H1 (cell line): ENCODE measurements around the gene SLC25A26. TPM values are rescaled to one million over a fixed set of nuclear protein-coding genes. Genes with fewer than 3 reads are reported as not detected.

Experiments
- CTCF ChIA-PET: fragments of 300-600 bp; sonication (Branson Sonifier 250); formaldehyde crosslinking; loops from one replicate; lab custom pipeline; 2021; ENCODE audit not compliant: partially characterized antibody; lab: Charles Lee
- POLR2A ChIA-PET: fragments of 300-600 bp; sonication (Branson Sonifier 250); formaldehyde crosslinking; loops from one replicate; lab custom pipeline; 2021; ENCODE audit warnings: inconsistent platforms; ENCODE audit not compliant: partially characterized antibody; lab: Charles Lee
- DNase-seq, 2 experiments: peaks; one replicate each; pipeline versions ENCODE4 v3.0.0 to v3.0.0-alpha.2; 2010 to 2022; ENCODE audit warnings: low spot score in 2 of 2, low read depth in 1 of 2, mixed read lengths in 1 of 2
- FAIRE-seq: peaks from 2 replicates; lab custom pipeline; 2011; peaks lifted over from hg19 to GRCh38; lab: Jason Lieb, UNC
- H2AFZ ChIP-seq: 2 replicates; pipeline ENCODE4 v1.8.1; 2012; ENCODE audit warnings: low read length, inconsistent platforms
- H2AK5ac ChIP-seq: 2 replicates; pipeline ENCODE4 v1.6.1; 2013; ENCODE audit warnings: low read depth, low read length
- H2BK120ac ChIP-seq: replicated peaks from 2 replicates; pipeline ENCODE3; 2013; ENCODE audit warnings: low read depth, low read length, inconsistent platforms
- H2BK12ac ChIP-seq: 2 replicates; pipeline ENCODE4 v1.6.1; 2013; ENCODE audit warnings: low read depth, low read length
- H2BK15ac ChIP-seq: 2 replicates; pipeline ENCODE4 v1.6.1; 2013; ENCODE audit warnings: low read length
- H2BK20ac ChIP-seq: 2 replicates; pipeline ENCODE4 v1.6.1; 2013; ENCODE audit warnings: low read length
- H2BK5ac ChIP-seq: 2 replicates; pipeline ENCODE4 v1.6.1; 2013; ENCODE audit warnings: low read depth, low read length
- H3K14ac ChIP-seq: 2 replicates; pipeline ENCODE4 v1.6.1; 2013; ENCODE audit warnings: inconsistent platforms; ENCODE audit not compliant: insufficient read length
- H3K18ac ChIP-seq: 2 replicates; pipeline ENCODE4 v1.6.1; 2013; ENCODE audit warnings: low read length; ENCODE audit errors: extremely low read depth
- H3K23ac ChIP-seq: 2 replicates; pipeline ENCODE4 v1.6.1; 2013; ENCODE audit warnings: inconsistent platforms; ENCODE audit not compliant: insufficient read length
- H3K23me2 ChIP-seq: 2 replicates; pipeline ENCODE4 v1.6.1; 2013; ENCODE audit warnings: low read depth, low read length
- H3K27ac ChIP-seq: 2 replicates; pipeline ENCODE4 v1.6.1; 2011; ENCODE audit warnings: low read depth, low read length, inconsistent platforms
- H3K27me3 ChIP-seq, 4 experiments: replicated peaks in 1 of 4; 1 replicate in 1 of 4; 2 replicates in 3 of 4; pipeline versions ENCODE4 v1.6.1 to v1.8.1; 2011 to 2013; ENCODE audit warnings: low read length in 3 of 4, mild to moderate bottlenecking in 3 of 4, inconsistent platforms in 2 of 4, mixed read lengths in 2 of 4, moderate library complexity in 1 of 4; ENCODE audit not compliant: control insufficient read depth in 3 of 4, insufficient read depth in 3 of 4; ENCODE audit errors: extremely low read depth in 1 of 4
- H3K36me3 ChIP-seq, 4 experiments: 2 replicates each; pipeline versions ENCODE4 v1.6.1 to v1.8.1; 2011 to 2013; ENCODE audit warnings: mild to moderate bottlenecking in 4 of 4, low read length in 3 of 4, moderate library complexity in 2 of 4, control low read depth in 1 of 4, inconsistent platforms in 1 of 4; ENCODE audit not compliant: insufficient read depth in 4 of 4, control insufficient read depth in 2 of 4
- H3K4ac ChIP-seq: replicated peaks from 2 replicates; pipeline ENCODE3; 2013; ENCODE audit warnings: low read length, low read depth, mixed read lengths, inconsistent platforms; ENCODE audit not compliant: insufficient read length
- H3K4me1 ChIP-seq, 4 experiments: replicated peaks in 1 of 4; 1 replicate in 1 of 4; 2 replicates in 3 of 4; pipeline versions ENCODE4 v1.6.1 to v1.8.1; 2011 to 2013; ENCODE audit warnings: low read length in 3 of 4, inconsistent platforms in 2 of 4, mixed read lengths in 1 of 4; ENCODE audit not compliant: insufficient read depth in 4 of 4, control insufficient read depth in 3 of 4
- H3K4me2 ChIP-seq, 2 experiments: 2 replicates each; pipeline versions ENCODE4 v1.6.1 to v1.8.1; 2011 to 2013; ENCODE audit warnings: low read depth in 2 of 2, low read length in 2 of 2, control low read depth in 1 of 2, inconsistent platforms in 1 of 2, mild to moderate bottlenecking in 1 of 2; ENCODE audit not compliant: insufficient read depth in 1 of 2
- H3K4me3 ChIP-seq, 4 experiments: fragments of 200-600, 300-600 bp in 1 of 4; sonication (generic), shearing (Covaris generic), sonication (Bioruptor Twin) in 1 of 4; 2 replicates each; pipeline versions ENCODE4 v1.5.1 to v1.8.1; 2011 to 2016; ENCODE audit warnings: low read length in 4 of 4, low read depth in 3 of 4, control low read depth in 2 of 4, inconsistent platforms in 2 of 4, mild to moderate bottlenecking in 2 of 4, mixed read lengths in 1 of 4, moderate library complexity in 1 of 4; ENCODE audit not compliant: insufficient read depth in 2 of 4; ENCODE audit errors: extremely low read depth in 1 of 4
- H3K56ac ChIP-seq: replicated peaks from 2 replicates; pipeline ENCODE3; 2013; ENCODE audit warnings: low read depth, mild to moderate bottlenecking, mixed read lengths, low read length, inconsistent platforms; ENCODE audit not compliant: insufficient read length
- H3K79me1 ChIP-seq: 2 replicates; pipeline ENCODE4 v1.6.1; 2013; ENCODE audit warnings: low read depth, low read length, control low read depth
- H3K79me2 ChIP-seq, 2 experiments: 2 replicates each; pipeline versions ENCODE4 v1.6.1 to v1.8.1; 2012 to 2013; ENCODE audit warnings: low read length in 2 of 2, mild to moderate bottlenecking in 2 of 2, inconsistent platforms in 1 of 2; ENCODE audit not compliant: insufficient read depth in 2 of 2, control insufficient read depth in 1 of 2
- H3K9ac ChIP-seq, 4 experiments: replicated peaks in 1 of 4; 1 replicate in 1 of 4; 2 replicates in 3 of 4; pipeline versions ENCODE4 v1.6.1 to v1.8.1; 2011 to 2013; ENCODE audit warnings: low read depth in 3 of 4, low read length in 3 of 4, control low read depth in 2 of 4, mild to moderate bottlenecking in 2 of 4, moderate library complexity in 2 of 4, inconsistent platforms in 1 of 4; ENCODE audit errors: extremely low read depth in 1 of 4
- H3K9me3 ChIP-seq, 2 experiments: 2 replicates each; pipeline versions ENCODE4 v1.6.1 to v1.8.1; 2012 to 2013; ENCODE audit warnings: mild to moderate bottlenecking in 2 of 2, moderate library complexity in 2 of 2, control low read depth in 1 of 2, inconsistent platforms in 1 of 2, low read depth in 1 of 2, low read length in 1 of 2, mixed read lengths in 1 of 2; ENCODE audit not compliant: insufficient read depth in 2 of 2
- H4K20me1 ChIP-seq, 2 experiments: replicated peaks in 1 of 2; 2 replicates each; pipeline versions ENCODE3 to v1.8.1; 2011 to 2013; ENCODE audit warnings: inconsistent platforms in 2 of 2, low read length in 2 of 2, mild to moderate bottlenecking in 1 of 2; ENCODE audit not compliant: insufficient read depth in 2 of 2, control insufficient read depth in 1 of 2
- H4K5ac ChIP-seq: 2 replicates; pipeline ENCODE4 v1.6.1; 2013; ENCODE audit warnings: low read length, low read depth, mixed read lengths, inconsistent platforms; ENCODE audit not compliant: insufficient read length
- H4K8ac ChIP-seq: 2 replicates; pipeline ENCODE4 v1.8.0; 2013; ENCODE audit warnings: mild to moderate bottlenecking, moderate library complexity, low read length, inconsistent platforms; ENCODE audit not compliant: insufficient read depth; ENCODE audit errors: extremely low read depth
- H4K91ac ChIP-seq: replicated peaks from 2 replicates; pipeline ENCODE3; 2013; ENCODE audit warnings: low read length, mixed read lengths, inconsistent platforms; ENCODE audit not compliant: insufficient read length
- EP300 ChIP-seq, 2 experiments: IDR thresholded peaks; 1 replicate in 1 of 2; 2 replicates in 1 of 2; pipeline ENCODE4 v1.6.1; 2011 to 2012; ENCODE audit warnings: low read depth in 2 of 2, low read length in 2 of 2, mild to moderate bottlenecking in 2 of 2, borderline replicate concordance in 1 of 2, inconsistent platforms in 1 of 2, moderate library complexity in 1 of 2
- EZH2 ChIP-seq: fragments of 200-600 bp; sonication (generic); IDR thresholded peaks from 2 replicates; pipeline ENCODE4 v1.7.1; 2012; ENCODE audit warnings: low read depth, mild to moderate bottlenecking, moderate library complexity, low read length, inconsistent platforms; ENCODE audit not compliant: severe bottlenecking
- RNF2 ChIP-seq: fragments of 200-900, 300-1000 bp; sonication (generic); IDR thresholded peaks from 2 replicates; pipeline ENCODE4 v1.7.1; 2016; ENCODE audit warnings: borderline replicate concordance, low read depth, mild to moderate bottlenecking, antibody characterized with exemption, low read length; ENCODE audit not compliant: poor library complexity, severe bottlenecking; ENCODE audit errors: missing control alignments
- SRF ChIP-seq: IDR thresholded peaks from 2 replicates; pipeline ENCODE4 v1.6.1; 2011; ENCODE audit warnings: mild to moderate bottlenecking, low read depth, low read length, moderate library complexity
- TAF7 ChIP-seq: optimal IDR thresholded peaks from 2 replicates; pipeline ENCODE3; 2011; ENCODE audit warnings: low read depth, mild to moderate bottlenecking, inconsistent platforms, low read length, moderate library complexity, borderline replicate concordance
- ZNF274 ChIP-seq: IDR thresholded peaks from 2 replicates; pipeline ENCODE4 v1.7.0; 2012; ENCODE audit warnings: low read length, borderline replicate concordance; ENCODE audit errors: extremely low read depth
- WGBS, 2 experiments: shearing (Covaris generic) in 1 of 2; methylation state at CpG; one replicate each; pipeline versions ENCODE4 v1.1.6 to v1.1.7; 2013 to 2015; ENCODE audit warnings: low lambda C conversion rate in 2 of 2, mixed read lengths in 2 of 2, inconsistent platforms in 1 of 2, low coverage in 1 of 2, missing lambda C conversion rate in 1 of 2; ENCODE audit not compliant: insufficient replicate concordance in 2 of 2, insufficient coverage in 1 of 2, insufficient read length in 1 of 2; ENCODE audit errors: extremely low coverage in 1 of 2, missing lambda C conversion rate in 1 of 2; 5-methylcytosine and 5-hydroxymethylcytosine counted together
- polyA plus RNA-seq, 7 experiments: library from polyadenylated mRNA; depleted of rRNA in 3 of 7; stranded (reverse) in 5 of 7; unstranded in 2 of 7; fragments of >200 nt in 5 of 7; fragments of 200-250 nt in 2 of 7; gene quantifications; 1 replicate in 5 of 7; 2 replicates in 1 of 7; 4 replicates in 1 of 7; pipeline versions ENCODE4 v1.2.1 to v1.2.3, GENCODE V29; 2011 to 2013; ENCODE audit warnings: missing spikeins in 2 of 7, mixed read lengths in 2 of 7
- total RNA-seq: library from RNA; stranded (reverse); fragmentation: NEBNext Ultra II Directional; extraction: Animal tissue kit (Norgen Biotek cat#: 25700); gene quantifications from 2 replicates; pipeline ENCODE4 v1.2.1, GENCODE V29; 2021
- TF ChIP-seq, protein P1 (sequence below), 3 experiments: IDR thresholded peaks; 1 replicate in 2 of 3; 2 replicates in 1 of 3; pipeline versions ENCODE4 v1.5.1 to v1.6.1; 2011; ENCODE audit warnings: low read length in 3 of 3, mild to moderate bottlenecking in 3 of 3, inconsistent platforms in 2 of 3, low read depth in 1 of 3, moderate library complexity in 1 of 3; ENCODE audit not compliant: insufficient read depth in 1 of 3; ENCODE audit errors: control extremely low read depth in 1 of 3

Gene SLC25A26
- total and polyA plus RNA-seq, 2 of the 8 experiments (the other 6 are each of a cell fraction or from before 2014, with no cell fraction given): 30.0 to 37.0 TPM

DNA sequence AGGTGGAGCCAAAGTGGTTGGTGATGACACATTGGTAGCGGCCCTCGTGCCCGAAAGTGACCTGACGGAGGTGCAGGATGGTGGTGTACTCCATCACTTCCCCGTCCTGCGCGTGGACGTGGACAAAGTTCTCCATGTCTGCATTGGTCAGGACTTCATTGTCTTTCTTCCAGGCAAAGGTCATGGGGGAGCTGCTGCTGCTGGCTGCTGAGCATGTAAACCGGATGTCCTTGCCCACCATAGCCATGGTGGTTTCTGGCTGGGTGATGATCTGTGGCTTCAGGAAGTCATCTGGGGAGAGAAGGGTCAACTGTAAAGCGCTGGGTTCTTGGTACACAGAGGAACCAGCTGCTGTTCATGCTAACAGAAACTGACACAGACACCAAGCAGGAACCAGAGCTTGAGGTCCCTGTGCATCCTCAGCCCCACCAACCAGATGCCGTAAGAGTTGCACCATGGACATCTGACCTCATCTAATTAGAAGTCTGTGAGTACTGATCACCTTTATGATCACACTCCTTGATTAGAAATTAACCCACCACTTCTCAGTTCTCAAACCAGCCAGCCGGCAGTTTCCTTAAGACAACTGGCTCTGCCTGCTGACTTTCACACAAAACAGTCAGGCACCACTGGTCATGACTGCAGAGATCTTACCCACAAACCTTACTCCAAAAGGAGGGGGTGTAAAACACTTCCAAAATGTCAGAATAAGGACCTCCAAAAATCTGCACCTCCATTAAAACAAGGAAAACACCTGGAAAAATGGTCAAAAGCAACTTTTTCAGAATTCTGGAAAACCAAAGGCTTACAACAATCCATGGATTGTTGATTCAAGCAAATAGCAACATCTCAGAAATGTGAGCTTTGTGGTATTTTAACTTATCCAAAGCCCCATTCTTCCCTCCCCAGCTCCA, 165.5 kb downstream of the SLC25A26 start:
- H4K8ac ChIP-seq: no peak overlapping the region
- ChIA-PET CTCF (interaction anchor here (1.3 to 1.7 kb wide), 3 partner anchors 8 to 21 kb away, joined by 6 to 9 read pairs (median 8); no protein-coding TSS in a partner anchor), POLR2A (interaction anchor here (0.8 to 1.6 kb wide), 2 partner anchors 8 to 9 kb away, joined by 3 to 5 read pairs; no protein-coding TSS in a partner anchor)
- H3K27me3 ChIP-seq: no peaks in the 10 kb centered on the region
- H2AK5ac ChIP-seq: no peak overlapping the region
- DNase-seq (no peak), FAIRE-seq (no peak)
- H3K56ac ChIP-seq: no peak overlapping the region
- H3K4me2 ChIP-seq: no peak overlapping the region
- no peak overlapping the region for H3K9ac ChIP-seq
- H3K36me3 ChIP-seq: peaks cover 51 to 88% (median 61%) of the 10 kb centered on the region in 4 experiments
- H3K9me3 ChIP-seq: no peaks in the 10 kb centered on the region; a peak in 1 of 4 replicates
- H3K4me3 ChIP-seq: no peak overlapping the region
- H3K23ac ChIP-seq: no peak overlapping the region
- H3K14ac ChIP-seq: no peak overlapping the region
- H2BK15ac ChIP-seq: no peak overlapping the region
- WGBS, 2 experiments: 96% methylated on average over 12 of the region's 12 CpGs; no CpG with 5 or more reads in 1 of the 2 experiments
- H3K79me2 ChIP-seq: peaks cover 0 to 25% of the 10 kb centered on the region in 2 experiments; a peak in 2 of 4 replicates
- no peaks in the 10 kb centered on the region for H3K4me1 ChIP-seq
- H2AFZ ChIP-seq: no peak overlapping the region
- H2BK12ac ChIP-seq: no peak overlapping the region
- no peak overlapping the region for H4K91ac ChIP-seq
- no peak overlapping the region for H3K4ac ChIP-seq
- no peak overlapping the region for H4K5ac ChIP-seq
- no peaks in the 10 kb centered on the region for H3K23me2 ChIP-seq
- no peak overlapping the region for H2BK5ac ChIP-seq
- H3K79me1 ChIP-seq: no peaks in the 10 kb centered on the region; the same call in 1 of the 2 replicates
- peaks cover 5 to 14% of the 10 kb centered on the region in 2 experiments for H4K20me1 ChIP-seq
- 0 out of 2 replicates have a peak overlapping the region, but pooled peaks have one; percentile 9 for H3K27ac ChIP-seq
- H3K18ac ChIP-seq: no peak overlapping the region
- H2BK120ac ChIP-seq: no peak overlapping the region
- no peak overlapping the region for H2BK20ac ChIP-seq
- TF ChIP-seq, protein P1, sequence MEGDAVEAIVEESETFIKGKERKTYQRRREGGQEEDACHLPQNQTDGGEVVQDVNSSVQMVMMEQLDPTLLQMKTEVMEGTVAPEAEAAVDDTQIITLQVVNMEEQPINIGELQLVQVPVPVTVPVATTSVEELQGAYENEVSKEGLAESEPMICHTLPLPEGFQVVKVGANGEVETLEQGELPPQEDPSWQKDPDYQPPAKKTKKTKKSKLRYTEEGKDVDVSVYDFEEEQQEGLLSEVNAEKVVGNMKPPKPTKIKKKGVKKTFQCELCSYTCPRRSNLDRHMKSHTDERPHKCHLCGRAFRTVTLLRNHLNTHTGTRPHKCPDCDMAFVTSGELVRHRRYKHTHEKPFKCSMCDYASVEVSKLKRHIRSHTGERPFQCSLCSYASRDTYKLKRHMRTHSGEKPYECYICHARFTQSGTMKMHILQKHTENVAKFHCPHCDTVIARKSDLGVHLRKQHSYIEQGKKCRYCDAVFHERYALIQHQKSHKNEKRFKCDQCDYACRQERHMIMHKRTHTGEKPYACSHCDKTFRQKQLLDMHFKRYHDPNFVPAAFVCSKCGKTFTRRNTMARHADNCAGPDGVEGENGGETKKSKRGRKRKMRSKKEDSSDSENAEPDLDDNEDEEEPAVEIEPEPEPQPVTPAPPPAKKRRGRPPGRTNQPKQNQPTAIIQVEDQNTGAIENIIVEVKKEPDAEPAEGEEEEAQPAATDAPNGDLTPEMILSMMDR (IDR thresholded peaks at IDR 0.05; ENCODE audit: control extremely low read depth in 1 of 3, insufficient read depth in 1 of 3, low read depth in 1 of 3, low read length in 3 of 3): no peak
- no peak for TF ChIP-seq ZNF274
- TF ChIP-seq RNF2: no peak
- no peak for TF ChIP-seq EZH2
- TF ChIP-seq TAF7: no peak
- TF ChIP-seq SRF: no peak
- TF ChIP-seq EP300 (IDR thresholded peaks at IDR 0.05; ENCODE audit: borderline replicate concordance in 1 of 2, low read depth in 2 of 2, low read length in 2 of 2): no peak
